HG03460 (cell line): ENCODE measurements around the gene HIBADH.
"Not testable (repeated sequence)": the region's sequence is repeated elsewhere in the genome, so short reads cannot be mapped to it uniquely, and the experiment has no call there.

Experiments used
- ATAC-seq: cut with Tn5 transposase; IDR thresholded peaks from one replicate; pipeline ENCODE4 v1.9.1; 2021; ENCODE audit not compliant: unreplicated experiment

HIBADH gene

GRCh38 chr7:27639048-27639447 is 23.6 kb downstream of the HIBADH start:
- not testable (repeated sequence) for ATAC-seq

GRCh38 chr7:27636326-27637006 is 26.2 kb downstream of the HIBADH start:
- ATAC-seq = no peak

- ATAC-seq = no peak
These were observed 27.0 kb downstream of the HIBADH start for GRCh38 chr7:27635728-27636127.

- ATAC-seq = no peak
These were observed 27.8 kb downstream of the HIBADH start for GRCh38 chr7:27634671-27635493.

- no peak for ATAC-seq
These were observed 29.6 kb downstream of the HIBADH start for GRCh38 chr7:27633062-27633461.

GRCh38 chr7:27631391-27631790 is 31.3 kb downstream of the HIBADH start:
- ATAC-seq = no peak

- ATAC-seq = no peak
These were observed 35.5 kb downstream of the HIBADH start for GRCh38 chr7:27627146-27627545.

GRCh38 chr7:27619492-27619891 is 43.2 kb downstream of the HIBADH start:
- ATAC-seq = no peak

- ATAC-seq = no peak
These were observed 44.9 kb downstream of the HIBADH start for GRCh38 chr7:27617651-27618381.

DNA sequence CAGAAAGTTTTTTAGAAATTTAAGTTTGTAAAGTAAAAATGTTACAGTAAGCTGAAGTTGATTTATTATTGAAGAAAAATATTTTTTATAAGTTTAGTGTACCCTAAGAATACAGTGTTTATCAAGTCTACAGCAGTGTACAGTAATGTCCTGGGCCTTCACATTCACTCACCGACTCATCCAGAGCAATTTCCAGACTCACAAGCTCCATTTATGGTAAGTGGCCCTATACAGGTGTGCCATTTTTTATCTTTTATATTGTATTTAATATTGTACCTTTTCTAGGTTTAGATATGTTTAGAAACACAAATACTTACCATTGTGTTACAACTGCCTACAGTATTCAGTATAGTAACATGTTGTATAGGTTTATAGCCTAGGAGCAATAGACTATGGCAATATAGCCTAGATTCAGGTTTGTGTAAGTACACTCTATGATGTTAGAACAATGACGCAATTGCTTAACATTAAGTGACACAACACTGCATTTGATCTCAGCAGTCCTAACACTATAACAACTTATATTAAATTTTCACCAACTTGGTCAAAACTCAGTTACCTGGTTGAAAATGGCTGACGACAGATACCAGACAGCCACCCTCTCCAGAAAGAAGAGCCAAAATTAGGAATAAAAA is 45.7 kb downstream of the HIBADH start:
- no peak for ATAC-seq

DNA sequence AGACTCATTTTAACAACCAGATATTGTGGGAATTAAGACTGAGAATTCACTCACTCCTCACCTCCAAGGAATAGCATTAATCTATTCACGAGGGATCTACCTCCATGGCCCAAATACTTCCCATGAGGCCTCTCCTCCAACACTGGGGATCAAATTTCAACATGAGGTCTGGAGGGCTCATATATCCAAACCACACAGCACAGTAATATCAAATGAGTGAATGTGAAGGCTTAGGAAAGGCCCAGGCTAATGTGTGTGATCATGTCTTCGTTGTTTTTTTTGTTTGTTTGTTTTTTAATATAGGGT is 46.5 kb downstream of the HIBADH start:
- ATAC-seq = no peak

DNA sequence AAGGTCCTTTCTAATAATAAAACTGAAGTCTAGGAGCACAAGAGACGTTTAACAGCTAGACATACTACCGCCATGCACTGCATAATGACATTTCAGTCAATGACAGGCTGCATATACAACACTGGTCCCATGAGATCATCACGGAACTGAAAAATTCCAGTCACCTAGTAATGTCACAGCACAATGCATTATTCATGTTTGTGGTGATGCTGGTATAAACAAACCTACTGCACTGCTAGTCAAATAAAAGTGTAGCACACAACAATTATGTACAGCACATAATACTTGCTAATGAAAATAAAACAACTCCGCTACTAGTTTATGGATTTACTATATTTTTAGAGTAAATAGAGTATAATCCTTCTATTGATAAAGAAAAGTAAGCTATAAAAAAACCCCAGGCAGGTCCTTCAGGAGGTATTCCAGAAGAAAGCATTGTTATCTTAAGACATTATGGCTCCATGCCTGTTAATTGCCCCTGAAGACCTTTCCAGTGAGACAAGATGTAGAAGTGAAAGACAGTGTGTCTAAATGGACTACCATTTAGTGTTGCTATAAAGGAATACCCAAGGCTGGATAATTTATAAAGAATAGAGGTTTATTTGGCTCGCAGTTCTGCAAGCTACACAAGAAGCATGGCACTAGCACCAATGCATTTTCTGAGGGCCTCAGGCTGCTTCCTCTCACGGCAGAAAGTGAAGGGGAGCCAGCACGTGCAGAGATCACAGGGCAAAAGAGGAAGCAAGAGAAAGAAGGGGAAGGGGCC is 47.1 kb downstream of the HIBADH start:
- no peak for ATAC-seq

- no peak for ATAC-seq
These were observed 48.6 kb downstream of the HIBADH start for GRCh38 chr7:27614095-27614494.

DNA sequence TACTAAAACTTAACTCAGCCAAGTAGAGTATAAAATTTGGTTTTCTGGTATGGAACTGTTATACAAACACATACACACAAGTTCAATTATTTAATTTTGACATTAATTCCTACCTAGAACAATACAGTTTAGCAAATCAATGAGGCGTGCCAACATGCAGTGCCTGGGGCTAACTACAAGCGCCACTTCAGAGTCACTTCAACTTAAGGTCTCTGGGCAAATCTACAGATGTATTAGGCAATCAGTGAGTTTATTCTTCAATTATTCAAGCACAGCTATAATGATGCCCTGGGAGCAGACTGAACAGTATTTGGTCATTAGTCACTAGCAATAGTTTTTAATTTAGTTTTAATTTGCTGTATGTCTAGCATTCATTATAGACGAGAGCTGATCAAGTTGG is 51.6 kb downstream of the HIBADH start:
- no peak for ATAC-seq

DNA sequence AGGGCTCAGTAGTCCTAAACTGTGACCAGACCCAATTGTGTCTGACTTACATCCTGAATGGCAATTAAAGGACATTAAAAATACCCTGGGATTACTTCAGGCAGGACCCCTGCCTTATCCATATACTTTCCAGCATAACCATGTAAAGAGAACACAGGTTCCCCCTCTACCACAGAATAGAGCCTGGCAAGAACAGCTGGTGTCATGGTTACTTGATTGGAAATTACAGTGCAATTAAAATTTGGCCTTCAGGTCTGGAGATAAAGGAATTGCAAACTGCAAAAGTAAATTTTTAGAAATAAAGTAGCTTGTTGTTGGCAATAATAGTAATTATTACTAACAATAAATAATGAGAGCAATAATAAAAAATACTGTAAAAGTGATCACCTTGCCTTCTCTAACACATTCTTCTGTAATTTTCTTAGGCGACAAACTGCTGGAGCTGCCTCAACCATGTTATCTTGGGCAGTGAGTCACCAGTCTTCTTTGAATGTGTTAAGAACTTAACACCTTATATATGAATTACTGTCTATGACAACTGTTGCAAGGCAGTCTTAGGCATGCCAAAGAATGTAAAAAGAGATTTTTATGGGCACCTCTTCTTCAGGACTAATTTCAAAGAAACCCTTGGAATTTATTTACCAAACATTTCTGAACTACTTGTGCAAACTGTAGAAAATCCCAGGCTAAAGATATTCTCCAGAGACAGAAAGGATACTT is 53.7 kb downstream of the HIBADH start:
- no peak for ATAC-seq

DNA sequence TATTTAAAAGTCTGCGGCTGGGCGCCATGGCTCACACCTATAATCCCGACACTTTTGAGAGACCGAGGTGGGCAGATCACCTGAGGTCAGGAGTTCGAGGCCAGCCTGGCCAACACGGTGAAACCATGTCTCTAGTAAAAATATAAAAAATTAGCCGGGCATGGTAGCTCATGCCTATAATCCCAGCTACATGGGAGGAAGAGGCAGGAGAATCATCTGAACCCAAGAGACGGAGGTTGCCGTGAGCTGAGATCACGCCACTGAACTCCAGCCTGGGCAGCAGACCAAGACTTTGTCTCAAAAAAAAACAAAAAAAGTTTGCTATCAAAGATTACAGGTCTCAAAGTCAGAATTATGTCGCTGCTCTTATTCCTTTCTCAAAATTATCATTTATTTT is 55.5 kb downstream of the HIBADH start:
- no peak for ATAC-seq

DNA sequence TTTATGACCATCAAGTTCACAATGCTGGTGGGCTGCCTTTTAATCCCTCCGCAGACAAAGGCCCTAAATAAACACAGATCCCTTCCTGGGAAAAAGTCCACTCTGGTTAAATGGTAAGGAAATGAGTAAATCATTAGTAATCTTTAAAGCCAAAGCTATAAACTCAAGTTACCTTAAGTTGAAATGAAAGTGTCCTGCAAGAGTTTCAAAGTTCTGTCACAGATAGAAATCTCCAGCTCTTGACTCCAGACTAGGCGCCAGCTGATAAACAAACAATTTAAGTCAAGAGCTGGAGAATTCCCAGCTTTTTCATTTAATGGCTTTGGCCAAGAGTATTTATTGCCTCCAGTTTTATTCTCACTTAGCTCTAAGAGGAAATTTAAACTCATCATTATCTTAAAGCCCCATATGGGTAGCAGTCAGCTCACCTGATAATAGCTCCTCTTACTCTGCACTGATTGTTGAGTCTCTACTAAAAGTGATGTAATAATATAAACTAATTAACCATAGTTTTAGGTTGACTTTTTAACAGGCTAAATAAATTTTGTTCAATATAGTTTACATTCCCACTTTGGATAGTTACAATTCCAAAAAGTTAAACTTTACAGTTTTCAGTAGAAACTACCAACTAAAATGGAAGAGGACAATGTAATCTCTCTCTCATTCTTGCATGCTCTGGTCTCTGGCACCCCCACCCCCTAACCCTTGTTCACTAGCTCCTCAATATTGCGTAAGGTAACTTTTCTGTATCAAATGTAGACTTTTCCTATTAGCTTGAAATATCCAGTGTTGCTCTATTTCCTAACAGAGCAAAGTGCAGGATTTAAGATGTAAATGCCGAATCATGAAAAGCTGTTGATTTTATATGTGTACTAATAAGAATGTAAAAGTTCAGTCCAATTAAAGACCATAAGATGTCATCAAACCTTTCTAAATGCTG is 56.1 kb downstream of the HIBADH start:
- no peak for ATAC-seq

DNA sequence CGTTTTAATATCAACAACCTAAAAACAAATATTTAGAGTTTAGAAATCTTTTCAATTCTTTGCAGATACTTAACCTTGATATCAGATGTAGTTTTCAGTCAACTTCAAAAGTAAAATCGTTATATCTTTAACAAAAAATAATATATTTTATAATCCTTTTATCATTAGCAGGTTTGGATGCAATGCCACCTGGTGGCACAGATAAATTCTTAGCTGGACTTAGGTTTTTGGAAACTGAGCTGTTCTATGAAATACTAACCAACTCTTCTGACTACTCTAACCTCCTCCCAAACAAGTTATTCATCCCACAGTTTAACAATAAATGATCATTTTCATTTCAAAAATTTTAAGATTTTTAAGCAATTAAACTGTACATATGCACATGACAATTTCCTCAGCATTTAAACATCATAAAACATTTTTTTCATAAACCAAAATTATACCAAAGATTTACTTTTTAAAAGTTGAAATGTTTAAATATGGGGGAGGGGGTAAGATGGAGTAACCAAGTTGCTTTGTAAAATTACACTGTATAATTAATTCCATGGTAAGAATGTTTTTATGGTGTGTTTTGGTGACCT is 56.9 kb downstream of the HIBADH start:
- no peak for ATAC-seq

- no peak for ATAC-seq
These were observed 57.4 kb downstream of the HIBADH start for GRCh38 chr7:27605283-27605682.
